HG03457 (cell line): ENCODE measurements around the gene MIEF1.
A peak's percentile ranks its signal among the peaks of the same experiment; 100 is the strongest.
"Not testable (repeated sequence)": the region's sequence is repeated elsewhere in the genome, so short reads cannot be mapped to it uniquely, and the experiment has no call there.

ENCODE experiments used
- ATAC-seq: cut with Tn5 transposase; IDR thresholded peaks from one replicate; pipeline ENCODE4 v1.9.1; 2021; ENCODE audit warnings: moderate number of reproducible peaks; ENCODE audit not compliant: unreplicated experiment

Gene MIEF1

DNA sequence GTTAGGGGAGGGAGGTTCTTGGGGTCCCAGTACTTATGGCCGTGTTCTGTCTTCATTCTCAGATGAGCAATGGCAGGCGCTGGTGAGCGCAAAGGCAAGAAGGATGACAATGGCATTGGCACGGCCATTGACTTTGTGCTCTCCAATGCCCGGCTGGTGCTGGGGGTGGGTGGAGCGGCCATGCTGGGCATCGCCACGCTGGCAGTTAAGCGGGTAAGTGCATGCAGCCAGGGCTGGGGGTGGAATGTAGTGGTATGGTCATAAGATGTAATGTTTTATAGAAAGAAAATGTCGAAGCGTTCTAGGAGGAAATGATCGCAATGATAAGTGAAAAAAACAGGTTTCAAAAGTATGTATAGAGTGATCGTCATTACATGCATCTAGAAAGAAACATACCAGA, 9.1 kb downstream of the MIEF1 start:
- ATAC-seq: no peak

DNA sequence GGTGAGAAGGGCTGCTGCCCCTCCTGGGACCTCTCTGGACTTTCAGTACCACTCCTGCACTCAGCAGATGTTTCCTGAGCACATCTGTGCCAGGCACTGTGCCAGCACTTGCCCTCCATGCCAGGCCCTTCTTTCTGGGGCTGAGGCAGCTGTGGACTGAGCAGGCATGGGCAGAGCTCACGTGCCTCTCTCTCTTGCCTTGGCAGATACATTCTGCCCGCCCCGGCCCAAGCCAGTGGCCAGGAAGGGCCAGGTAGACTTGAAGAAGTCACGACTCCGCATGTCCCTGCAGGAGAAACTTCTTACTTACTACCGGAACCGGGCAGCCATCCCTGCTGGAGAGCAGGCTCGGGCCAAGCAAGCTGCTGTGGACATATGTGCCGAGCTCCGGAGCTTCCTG, 9.9 kb downstream of the MIEF1 start:
- ATAC-seq: no peak

DNA sequence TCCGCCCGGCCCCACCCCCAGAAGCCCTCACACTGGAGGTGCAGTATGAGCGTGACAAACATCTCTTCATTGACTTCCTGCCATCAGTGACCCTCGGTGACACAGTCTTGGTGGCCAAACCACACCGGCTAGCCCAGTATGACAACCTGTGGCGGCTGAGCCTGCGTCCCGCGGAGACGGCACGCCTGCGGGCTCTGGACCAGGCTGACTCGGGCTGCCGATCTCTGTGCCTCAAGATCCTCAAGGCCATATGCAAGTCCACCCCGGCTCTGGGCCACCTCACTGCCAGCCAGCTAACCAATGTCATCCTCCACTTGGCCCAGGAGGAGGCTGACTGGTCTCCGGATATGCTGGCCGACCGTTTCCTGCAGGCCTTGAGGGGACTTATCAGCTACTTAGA, 11.7 kb downstream of the MIEF1 start:
- no peak for ATAC-seq

DNA sequence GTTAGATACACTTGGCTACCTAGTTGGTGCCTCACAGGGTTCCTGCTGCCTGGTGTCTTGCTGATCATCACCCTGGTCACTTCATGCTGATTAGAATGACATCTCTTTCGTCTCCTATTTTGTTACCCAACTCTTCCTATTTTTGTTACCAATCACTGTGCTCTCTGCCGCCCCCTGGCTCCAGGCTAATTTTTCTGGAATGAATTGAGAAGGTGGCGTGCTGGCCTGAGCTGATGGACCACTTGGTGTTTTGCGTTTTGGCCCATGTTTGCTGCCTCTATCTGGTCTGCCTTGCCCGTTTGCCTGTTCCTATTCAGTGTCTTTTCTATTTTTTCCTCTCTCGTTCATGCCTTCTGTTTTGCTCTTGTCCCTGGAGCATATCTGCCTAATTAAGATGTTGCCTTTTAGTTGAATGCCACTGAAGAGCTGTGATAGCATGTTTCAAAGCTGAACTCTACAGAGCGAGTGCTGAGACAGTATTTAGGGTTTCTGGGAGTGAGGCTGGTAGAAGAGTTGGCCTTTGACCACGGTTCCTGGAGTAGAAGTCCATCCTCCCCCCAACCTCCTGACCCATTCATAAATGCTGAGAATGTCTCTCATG, 12.4 kb downstream of the MIEF1 start:
- ATAC-seq: no peak

DNA sequence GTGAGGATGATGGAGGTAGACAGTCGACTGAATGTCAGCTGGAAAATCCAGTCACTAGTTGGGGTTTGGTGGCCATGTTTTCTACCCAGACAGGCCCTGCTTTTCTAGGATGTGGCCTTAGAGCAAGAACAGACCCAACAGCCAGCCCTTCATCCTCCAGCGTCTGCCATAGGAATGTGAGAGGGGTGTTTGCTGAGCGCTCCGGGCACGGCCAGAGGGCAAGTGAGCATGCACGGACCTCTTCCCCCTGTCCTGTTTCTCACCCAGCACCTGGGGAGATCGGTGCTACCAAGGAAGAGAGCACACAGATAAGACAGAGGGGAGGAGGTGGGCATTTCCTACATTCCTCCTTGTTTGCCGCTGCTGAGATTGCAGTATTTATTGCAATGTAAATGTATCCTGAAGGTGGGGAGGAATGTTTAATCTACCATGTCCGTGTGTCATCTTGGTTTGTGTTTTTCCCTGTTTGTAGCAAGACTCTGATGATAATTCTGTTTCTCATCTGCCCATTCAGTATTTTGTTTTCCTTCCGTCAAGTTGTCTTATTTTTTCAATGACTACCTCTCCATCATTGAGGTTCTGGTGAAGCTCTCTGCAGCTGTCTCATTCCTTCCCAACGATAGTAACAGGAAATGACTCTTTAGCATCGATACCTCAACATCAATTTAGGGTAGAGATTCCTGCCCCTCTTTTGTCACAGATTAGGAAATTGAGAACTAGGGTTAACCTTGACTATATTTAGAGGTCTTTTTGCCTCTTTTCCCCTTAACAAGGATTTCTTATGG, 13.4 kb downstream of the MIEF1 start:
- no peak for ATAC-seq

DNA sequence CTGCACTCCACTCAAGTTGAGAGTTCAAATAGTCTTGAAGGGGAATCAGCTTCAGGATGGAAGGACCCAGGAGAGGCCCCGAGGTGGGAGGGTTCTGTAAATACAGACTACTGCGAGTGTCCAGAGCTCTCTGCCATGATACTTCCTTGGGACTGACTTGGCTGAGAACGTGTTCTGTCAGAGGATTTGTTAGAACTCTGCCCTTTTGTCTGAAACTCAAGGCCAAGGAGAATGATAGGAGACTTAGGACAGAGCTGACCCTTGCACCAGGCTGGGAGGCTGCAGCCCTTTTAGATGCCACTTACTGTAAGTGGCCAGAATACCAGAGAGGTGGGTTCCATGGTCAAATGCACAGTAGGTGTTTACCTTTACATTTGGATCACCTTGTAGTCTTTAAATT, 15.4 kb downstream of the MIEF1 start:
- ATAC-seq: no peak

DNA sequence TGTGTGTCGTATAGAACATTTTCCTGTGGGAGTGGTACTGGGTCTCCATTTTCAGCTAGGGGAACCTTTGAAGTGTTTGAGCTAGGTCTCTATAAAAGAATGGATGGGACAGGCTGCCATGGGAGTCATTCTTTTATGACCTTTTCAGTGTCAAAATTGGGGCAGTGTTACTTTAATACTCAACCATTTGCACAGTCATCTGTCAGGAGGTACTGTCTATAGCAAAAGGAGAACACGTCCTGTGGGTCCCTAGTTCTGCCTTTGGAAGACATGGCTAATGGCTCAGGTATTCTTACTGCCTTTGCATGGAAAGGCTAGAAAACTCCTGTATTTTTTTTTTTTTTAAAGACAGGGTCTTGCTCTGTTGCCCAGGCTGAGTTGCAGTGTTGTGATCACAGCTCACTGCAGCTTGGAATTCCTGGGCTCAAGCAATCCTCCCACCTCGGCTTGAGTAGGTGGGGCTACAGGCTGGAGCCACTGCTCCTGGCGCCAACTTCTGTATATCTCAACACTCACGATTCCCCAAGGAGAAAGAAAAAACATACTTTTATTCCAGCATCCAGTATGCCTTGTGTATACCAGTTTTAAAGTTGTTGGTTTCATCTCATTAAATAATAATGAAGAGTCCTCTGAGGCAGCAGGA, 16.2 kb downstream of the MIEF1 start:
- ATAC-seq: no peak

DNA sequence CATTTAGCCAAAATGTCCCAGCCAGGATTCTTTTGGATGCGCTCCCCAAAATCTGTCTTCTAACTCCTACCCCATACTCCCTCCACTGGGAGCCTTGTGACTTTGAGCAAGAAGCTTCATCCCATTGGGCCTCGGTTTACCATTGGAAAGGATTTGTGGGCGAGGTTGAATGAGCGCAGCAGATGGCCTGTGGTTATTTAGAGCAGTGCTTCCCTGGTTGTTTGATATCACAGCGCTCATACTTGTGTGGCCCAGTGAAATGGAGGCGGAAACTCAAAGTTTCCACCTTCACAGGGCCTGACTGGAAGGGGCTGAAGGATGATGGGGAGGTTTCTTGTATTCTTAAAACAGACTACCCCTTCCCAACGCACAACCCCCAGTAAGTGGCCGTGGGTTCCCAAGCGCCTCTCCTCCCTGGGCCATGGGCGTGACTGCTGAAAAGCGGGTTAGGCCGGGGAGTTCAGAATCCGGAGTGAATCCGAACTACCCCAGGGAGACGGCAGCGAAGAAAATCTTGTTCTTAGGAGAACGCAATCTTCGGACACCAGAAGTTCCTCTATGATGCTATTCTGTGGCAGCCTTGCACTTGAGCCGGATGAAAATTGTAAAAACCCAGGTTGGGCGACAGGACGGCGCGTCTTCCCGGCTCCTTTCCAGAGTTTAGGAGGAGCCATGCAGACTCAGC, 17.0 kb downstream of the MIEF1 start:
- no peak for ATAC-seq

DNA sequence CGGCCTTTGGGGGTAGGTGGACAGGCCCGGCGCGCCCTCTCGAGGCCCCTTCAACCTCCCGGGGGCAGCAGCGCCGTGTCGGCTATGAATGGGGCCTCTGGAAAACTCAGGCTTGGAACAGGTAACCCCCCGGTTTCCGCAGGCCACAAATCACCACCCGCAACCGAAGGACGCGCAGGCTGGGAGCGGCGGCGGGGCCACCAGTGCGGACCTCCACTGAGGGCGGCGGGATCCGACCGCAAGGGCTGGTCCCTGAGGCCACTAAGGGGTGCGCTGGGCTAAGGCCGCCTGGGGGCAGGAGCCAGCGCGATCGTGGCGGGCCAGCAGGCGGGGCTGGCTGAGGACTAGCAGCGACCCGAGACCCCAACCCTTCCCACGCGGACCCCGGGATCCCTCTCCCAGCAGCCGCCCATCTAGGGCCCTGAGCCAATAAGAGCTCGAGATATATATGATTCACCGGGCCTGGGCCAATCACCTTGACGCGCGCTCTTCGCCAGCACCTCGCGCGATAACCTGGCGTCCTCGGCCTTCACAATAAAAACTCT, 17.7 kb downstream of the MIEF1 start:
- peak; percentile 59 for ATAC-seq

DNA sequence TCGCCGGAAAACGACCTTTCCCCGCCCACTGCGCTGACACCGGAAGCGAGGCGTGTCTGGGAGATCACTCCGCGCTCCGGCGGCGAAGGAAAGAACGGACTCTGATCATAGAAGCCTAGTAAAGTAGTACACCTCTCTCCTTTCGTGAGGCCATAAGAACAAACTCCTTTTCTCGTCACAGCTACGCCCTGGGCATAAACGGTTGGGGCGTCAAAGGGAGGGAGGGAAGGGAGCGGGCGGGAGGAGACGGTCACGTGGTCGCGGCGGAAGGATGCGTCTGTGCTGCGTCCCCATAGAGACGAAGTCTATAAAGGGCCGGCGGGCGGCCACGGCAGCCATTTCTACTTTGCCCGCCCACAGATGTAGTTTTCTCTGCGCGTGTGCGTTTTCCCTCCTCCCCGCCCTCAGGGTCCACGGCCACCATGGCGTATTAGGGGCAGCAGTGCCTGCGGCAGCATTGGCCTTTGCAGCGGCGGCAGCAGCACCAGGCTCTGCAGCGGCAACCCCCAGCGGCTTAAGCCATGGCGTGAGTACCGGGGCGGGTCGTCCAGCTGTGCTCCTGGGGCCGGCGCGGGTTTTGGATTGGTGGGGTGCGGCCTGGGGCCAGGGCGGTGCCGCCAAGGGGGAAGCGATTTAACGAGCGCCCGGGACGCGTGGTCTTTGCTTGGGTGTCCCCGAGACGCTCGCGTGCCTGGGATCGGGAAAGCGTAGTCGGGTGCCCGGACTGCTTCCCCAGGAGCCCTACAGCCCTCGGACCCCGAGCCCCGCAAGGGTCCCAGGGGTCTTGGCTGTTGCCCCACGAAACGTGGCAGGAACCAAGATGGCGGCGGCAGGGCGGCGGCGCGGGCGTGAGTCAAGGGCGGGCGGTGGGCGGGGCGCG, 18.4 kb downstream of the MIEF1 start, which contains the start of gene ATF4:
Gene ATF4 (plus strand): TSS at position 337 of the 880 bp plus-strand sequence. CDS start 884 bp downstream, outside the sequence.
- peak; percentile 35 for ATAC-seq

DNA sequence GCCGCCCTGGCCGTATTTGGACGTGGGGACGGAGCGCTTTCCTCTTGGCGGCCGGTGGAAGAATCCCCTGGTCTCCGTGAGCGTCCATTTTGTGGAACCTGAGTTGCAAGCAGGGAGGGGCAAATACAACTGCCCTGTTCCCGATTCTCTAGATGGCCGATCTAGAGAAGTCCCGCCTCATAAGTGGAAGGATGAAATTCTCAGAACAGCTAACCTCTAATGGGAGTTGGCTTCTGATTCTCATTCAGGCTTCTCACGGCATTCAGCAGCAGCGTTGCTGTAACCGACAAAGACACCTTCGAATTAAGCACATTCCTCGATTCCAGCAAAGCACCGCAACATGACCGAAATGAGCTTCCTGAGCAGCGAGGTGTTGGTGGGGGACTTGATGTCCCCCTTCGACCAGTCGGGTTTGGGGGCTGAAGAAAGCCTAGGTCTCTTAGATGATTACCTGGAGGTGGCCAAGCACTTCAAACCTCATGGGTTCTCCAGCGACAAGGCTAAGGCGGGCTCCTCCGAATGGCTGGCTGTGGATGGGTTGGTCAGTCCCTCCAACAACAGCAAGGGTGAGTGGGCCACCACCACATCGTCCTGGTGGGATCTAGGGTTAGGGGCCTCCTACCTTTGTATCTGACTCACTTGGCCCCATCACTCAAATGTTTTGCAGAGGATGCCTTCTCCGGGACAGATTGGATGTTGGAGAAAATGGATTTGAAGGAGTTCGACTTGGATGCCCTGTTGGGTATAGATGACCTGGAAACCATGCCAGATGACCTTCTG, 19.2 kb downstream of the MIEF1 start:
- not testable (repeated sequence) for ATAC-seq

DNA sequence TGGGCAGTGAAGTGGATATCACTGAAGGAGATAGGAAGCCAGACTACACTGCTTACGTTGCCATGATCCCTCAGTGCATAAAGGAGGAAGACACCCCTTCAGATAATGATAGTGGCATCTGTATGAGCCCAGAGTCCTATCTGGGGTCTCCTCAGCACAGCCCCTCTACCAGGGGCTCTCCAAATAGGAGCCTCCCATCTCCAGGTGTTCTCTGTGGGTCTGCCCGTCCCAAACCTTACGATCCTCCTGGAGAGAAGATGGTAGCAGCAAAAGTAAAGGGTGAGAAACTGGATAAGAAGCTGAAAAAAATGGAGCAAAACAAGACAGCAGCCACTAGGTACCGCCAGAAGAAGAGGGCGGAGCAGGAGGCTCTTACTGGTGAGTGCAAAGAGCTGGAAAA, 20.0 kb downstream of the MIEF1 start:
- ATAC-seq: not testable (repeated sequence)

DNA sequence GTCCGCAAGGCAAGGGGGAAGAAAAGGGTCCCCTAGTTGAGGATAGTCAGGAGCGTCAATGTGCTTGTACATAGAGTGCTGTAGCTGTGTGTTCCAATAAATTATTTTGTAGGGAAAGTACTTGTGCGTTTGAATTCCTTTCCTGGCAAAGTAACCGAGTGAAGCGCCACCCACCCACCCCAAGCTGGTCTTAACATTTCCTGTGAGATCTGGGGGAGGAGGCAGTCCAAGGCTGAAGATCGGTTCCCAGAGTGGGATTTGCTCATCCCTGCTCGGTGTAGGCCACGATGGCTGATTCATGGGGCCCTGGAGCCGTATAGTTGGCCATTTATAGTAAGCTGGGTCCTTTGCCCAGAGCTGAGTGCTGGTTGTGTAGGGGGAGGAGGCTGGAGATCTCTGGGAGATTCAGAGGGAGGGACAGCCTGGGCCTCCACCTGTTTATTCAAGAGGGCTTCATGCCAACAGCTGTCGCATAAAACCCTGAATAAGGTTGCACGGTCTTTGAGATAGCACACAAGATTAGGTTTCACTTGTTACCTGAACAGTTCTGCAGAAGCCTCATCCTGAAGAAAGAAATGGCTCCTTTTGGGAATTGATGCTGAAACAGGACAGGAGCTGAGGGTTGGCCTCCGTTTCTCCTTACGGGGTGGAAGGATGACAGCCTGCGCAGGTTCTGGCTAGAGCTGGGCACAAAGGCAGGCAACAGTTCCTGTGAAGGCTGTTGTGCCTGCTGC, 20.6 kb downstream of the MIEF1 start:
- ATAC-seq: no peak

DNA sequence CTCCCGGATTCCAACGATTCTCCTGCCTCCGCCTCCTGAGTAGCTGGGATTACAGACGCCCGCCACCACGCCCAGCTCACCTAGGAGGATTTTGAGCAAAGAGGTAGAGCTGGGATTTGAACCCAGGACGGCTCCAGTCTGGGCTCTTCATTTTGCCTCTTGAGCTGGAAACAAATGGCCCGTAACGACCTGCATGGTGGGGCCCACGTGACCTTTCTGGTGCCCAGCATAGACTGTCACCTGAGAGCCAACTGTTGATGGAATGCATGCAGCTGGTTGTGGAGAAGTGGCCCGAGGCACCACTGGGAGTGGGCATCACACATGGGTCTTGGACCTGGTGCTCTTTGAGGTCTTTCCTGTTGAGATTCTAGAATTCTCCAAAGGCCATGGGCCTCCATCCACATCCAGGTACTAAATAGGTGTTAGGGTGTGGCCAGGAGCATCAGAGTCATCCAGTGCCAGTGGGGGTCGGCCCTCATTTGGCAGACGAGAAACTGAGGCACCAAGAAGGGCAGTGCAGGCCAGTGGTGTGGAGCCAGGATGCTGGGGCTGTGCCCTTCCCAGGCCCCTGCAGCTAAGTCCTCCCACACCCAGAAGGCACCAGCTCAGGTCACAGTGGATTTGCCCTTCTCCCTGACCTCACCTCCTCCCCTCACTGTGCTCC, 22.1 kb downstream of the MIEF1 start:
- no peak for ATAC-seq

DNA sequence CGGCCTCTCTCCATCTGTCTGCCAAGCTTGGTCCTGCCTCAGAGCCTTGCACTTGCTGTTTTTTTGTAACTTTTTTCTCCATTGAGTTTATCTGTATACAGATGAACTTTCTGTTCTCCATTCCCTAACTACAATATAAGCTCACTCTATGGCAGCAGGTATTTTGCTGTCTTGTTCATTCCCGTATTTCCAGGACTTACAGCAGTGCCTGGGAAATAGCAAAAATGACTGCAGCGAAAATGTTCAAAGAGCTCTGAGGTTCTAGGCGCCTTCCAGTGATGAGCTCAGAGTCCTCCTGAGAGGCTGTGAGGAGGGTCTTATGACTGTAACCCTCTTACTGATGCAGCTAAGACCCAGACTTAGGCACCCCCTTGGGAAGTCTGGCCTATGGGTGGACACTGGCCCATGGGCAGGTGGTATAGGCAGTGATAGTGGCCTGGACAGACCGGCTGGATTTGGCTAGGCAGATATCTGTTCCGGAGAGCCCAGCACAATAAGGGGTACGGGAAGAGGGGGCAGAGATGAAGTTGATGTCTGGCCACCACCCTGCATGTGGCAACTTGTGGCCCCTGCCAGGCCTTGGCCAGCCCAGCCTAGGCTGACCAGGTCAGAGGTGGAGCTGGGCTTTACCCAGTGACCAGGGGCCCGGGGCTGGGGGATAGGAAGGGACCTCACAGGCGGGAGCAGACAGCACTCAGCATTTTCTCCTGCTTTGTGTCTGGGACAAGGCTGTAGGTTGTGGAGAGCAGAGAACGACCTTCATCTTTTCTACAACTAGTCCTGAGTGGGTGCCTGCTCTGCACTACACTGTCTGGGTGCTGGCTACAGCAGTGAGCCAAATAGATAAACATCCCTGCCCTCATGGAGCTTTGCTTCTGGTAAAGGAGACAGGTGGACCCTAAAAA, 22.9 kb downstream of the MIEF1 start:
- ATAC-seq: no peak

DNA sequence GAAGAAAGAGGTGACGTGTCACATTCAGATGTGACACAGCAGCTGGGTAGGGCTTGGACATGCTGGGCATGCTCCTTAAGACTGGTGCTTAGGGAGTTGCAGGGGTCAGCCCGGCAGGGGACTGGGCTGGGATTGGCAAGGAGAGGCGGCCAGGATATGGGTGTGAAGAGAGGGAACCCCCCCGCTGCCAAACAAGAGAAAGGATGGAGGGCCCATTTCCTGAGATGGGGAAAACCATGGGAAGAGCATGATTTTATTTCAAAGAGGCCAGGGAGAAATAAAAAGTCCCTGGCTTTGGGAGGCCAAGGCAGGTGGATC, 23.5 kb downstream of the MIEF1 start:
- no peak for ATAC-seq

DNA sequence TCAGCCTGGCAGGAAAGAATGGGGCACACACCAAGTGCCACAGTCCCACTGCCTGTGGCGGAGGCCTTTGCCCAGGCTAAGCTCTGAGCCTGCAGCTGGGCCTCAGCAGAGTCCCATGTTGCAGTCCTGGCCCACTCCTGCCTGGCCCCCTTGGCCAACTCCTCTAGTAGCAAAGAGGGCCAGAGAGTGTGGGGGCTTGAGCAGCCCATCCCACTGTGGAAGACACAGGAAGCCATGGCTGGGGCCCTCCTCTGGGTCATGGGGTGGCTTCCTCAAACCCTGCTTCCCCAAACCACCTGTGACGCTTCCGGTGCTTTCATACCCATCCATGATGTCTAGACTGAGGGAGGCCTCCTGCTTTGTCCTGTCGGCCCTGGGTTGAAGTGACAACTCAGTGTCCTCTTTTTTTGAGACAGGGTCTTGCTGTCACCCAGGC, 24.7 kb downstream of the MIEF1 start:
- no peak for ATAC-seq
